Colonic mucosa (tissue), 4 donors: ENCODE measurements around the gene HIVEP1. TPM values are rescaled to one million over a fixed set of nuclear protein-coding genes. Genes with fewer than 3 reads are reported as not detected.
"Not testable (repeated sequence)": the region's sequence is repeated elsewhere in the genome, so short reads cannot be mapped to it uniquely, and the experiment has no call there.

Source experiments
- DNase-seq: peaks from one replicate; pipeline ENCODE4 v3.0.0-alpha.2; 2020
- H3K27ac ChIP-seq: fragments of 200-600 bp; one replicate; pipeline ENCODE4 v1.8.0; 2021
- H3K27me3 ChIP-seq: fragments of 200-600 bp; one replicate; pipeline ENCODE4 v1.8.0; 2021
- H3K36me3 ChIP-seq: fragments of 200-600 bp; one replicate; pipeline ENCODE4 v1.8.0; 2021
- H3K4me1 ChIP-seq: fragments of 200-600 bp; one replicate; pipeline ENCODE4 v1.8.0; 2021; ENCODE audit warnings: mild to moderate bottlenecking
- H3K4me3 ChIP-seq: fragments of 200-600 bp; one replicate; pipeline ENCODE4 v1.8.0; 2021
- H3K9ac ChIP-seq, 2 donors: one replicate each; pipeline ENCODE4 v1.7.0; 2013; ENCODE audit warnings: control low read depth in 2 of 2, low read depth in 2 of 2, low read length in 2 of 2
- H3K9me3 ChIP-seq: fragments of 200-600 bp; one replicate; pipeline ENCODE4 v1.8.0; 2021
- intact Hi-C: fragments of 100-400 bp; cut with DNase I; formaldehyde crosslinking; loops from one replicate; pipeline ENCODE4 v1.14.1; 2022
- total RNA-seq, 2 donors: library from RNA; stranded (reverse); fragmentation: NEBNext Ultra II Directional in 1 of 2; extraction: Animal tissue kit (Norgen Biotek cat#: 25700) in 1 of 2; gene quantifications; one replicate each; pipeline ENCODE4 v1.2.1, GENCODE V29; 2021
- TF ChIP-seq, protein P1 (sequence below): fragments of 200-600 bp; IDR thresholded peaks from one replicate; pipeline ENCODE4 v1.8.0; 2022; ENCODE audit warnings: antibody characterized with exemption, mild to moderate bottlenecking
- donor health status: healthy.
- donor health status: DM: no; HTN: no; CAD: no.
- donor health status: DM: no; HTN: no; CAD: no.

Gene HIVEP1
- total RNA-seq, 2 donors from 2014 or later = 22.2 to 27.9 TPM

GRCh38 chr6:12149944-12150510 is 137.9 kb downstream of the HIVEP1 start:
- Histone ChIP-seq H3K9me3 (no peaks in the 10 kb centered on the region), H3K27ac (no peak overlapping the region), H3K4me3 (no peak overlapping the region), H3K9ac (no peak overlapping the region), H3K4me1 (no peaks in the 10 kb centered on the region), H3K36me3 (no peaks in the 10 kb centered on the region), H3K27me3 (no peaks in the 10 kb centered on the region)
- intact Hi-C loops = loop anchor here (5.0 to 10.0 kb wide), 3 partner anchors 82 to 452 kb away; partner anchors contain the start of gene EDN1
- no peak for DNase-seq
- TF ChIP-seq, protein P1, sequence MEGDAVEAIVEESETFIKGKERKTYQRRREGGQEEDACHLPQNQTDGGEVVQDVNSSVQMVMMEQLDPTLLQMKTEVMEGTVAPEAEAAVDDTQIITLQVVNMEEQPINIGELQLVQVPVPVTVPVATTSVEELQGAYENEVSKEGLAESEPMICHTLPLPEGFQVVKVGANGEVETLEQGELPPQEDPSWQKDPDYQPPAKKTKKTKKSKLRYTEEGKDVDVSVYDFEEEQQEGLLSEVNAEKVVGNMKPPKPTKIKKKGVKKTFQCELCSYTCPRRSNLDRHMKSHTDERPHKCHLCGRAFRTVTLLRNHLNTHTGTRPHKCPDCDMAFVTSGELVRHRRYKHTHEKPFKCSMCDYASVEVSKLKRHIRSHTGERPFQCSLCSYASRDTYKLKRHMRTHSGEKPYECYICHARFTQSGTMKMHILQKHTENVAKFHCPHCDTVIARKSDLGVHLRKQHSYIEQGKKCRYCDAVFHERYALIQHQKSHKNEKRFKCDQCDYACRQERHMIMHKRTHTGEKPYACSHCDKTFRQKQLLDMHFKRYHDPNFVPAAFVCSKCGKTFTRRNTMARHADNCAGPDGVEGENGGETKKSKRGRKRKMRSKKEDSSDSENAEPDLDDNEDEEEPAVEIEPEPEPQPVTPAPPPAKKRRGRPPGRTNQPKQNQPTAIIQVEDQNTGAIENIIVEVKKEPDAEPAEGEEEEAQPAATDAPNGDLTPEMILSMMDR = no peak

DNA sequence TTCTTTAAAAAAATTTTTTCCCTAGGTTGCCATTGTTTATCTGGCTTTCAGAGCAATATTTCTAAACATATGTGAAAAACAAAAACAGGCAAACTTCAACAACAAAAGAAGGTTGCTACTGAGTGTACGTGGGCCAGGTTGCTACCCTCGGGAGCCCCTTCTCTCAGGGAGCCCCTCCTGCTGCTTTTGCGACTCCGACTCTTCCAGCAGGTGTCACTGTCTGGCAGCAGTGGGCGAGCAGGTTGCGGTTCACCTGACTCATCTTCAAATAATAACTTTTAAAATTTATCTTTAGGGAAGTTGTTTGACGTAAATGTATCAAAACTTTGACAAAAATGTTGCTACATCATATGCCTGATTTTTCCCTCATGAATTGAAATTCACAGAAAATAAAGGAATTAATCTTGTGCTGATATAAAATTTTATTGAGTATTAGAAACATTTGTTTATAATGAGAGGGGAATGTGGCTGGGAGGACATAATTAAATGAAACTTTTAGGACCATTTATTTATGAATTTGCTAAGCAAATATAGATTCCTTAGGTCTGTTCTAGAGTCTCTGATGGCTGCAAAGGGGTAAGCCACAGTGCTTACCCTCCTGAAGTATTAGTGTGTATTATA is 138.8 kb downstream of the HIVEP1 start:
- DNase-seq = peak; percentile 53
- Histone ChIP-seq H3K27ac (peak overlapping the region; percentile 31), H3K9ac (no peak overlapping the region), H3K4me1 (no peaks in the 10 kb centered on the region), H3K36me3 (no peaks in the 10 kb centered on the region), H3K27me3 (no peaks in the 10 kb centered on the region), H3K4me3 (no peak overlapping the region), H3K9me3 (no peaks in the 10 kb centered on the region)
- TF ChIP-seq, protein P1 = peak; percentile 66
- intact Hi-C loops = loop anchor here (5.0 to 10.0 kb wide), 3 partner anchors 81 to 451 kb away; partner anchors contain the start of gene EDN1

DNA sequence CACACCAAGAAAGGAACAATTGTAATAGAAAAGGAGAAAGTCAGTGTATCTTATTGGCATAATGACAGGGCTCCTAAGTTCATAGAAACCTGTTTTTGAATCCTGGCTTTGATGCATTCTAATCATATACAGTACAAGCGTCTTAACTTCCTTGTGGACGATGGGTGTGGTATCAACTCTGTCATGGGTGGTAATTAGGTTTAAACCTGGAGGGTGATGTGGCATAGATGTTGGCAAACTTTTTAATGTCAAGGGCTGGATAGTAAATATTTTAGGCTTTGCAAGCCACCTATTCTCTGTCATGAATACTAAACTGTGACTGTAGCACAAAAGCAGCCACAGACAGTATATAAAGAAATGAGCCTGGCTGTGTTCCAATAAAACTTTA is 139.3 kb downstream of the HIVEP1 start:
- Histone ChIP-seq H3K27ac (peak overlapping the region; percentile 31), H3K4me3 (no peak overlapping the region), H3K36me3 (no peaks in the 10 kb centered on the region), H3K4me1 (no peaks in the 10 kb centered on the region), H3K9ac (no peak overlapping the region), H3K27me3 (no peaks in the 10 kb centered on the region), H3K9me3 (no peaks in the 10 kb centered on the region)
- DNase-seq = no peak
- TF ChIP-seq, protein P1 = no peak
- intact Hi-C loops = loop anchor here (5.0 to 10.0 kb wide), 3 partner anchors 81 to 451 kb away; partner anchors contain the start of gene EDN1

GRCh38 chr6:12152023-12152970 is 140.2 kb downstream of the HIVEP1 start:
- no peaks in the 10 kb centered on the region for H3K4me1 ChIP-seq
- TF ChIP-seq, protein P1 = no peak
- no peaks in the 10 kb centered on the region for H3K9me3 ChIP-seq
- DNase-seq = no peak
- no peak overlapping the region for H3K27ac ChIP-seq
- H3K27me3 ChIP-seq = no peaks in the 10 kb centered on the region
- no peaks in the 10 kb centered on the region for H3K36me3 ChIP-seq
- intact Hi-C loops = loop anchor here (5.0 to 10.0 kb wide), 3 partner anchors 80 to 450 kb away; partner anchors contain the start of gene EDN1
- no peak overlapping the region for H3K4me3 ChIP-seq
- H3K9ac ChIP-seq = no peak overlapping the region

DNA sequence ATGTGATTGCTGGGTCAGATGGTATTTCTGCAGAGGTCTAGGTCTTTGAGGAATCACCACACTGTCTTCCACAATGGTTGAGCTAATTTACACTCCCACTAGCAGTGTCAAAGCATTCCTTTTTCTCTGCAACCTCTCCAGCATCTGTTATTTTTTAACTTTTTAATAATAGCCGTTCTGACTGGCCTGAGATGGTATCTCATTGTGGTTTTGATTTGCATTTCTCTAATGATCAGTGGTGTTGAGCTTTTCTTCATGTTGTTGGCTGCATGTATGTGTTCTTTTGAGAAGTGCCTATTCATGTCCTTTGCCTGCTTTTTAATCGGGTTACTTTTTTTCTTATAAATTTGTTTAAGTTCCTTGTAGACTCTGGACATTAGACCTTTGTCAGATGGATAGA is 143.7 kb downstream of the HIVEP1 start:
- not testable (repeated sequence) for H3K9me3 ChIP-seq, H3K4me3 ChIP-seq, H3K9ac ChIP-seq, H3K27ac ChIP-seq, H3K36me3 ChIP-seq, H3K27me3 ChIP-seq, H3K4me1 ChIP-seq, DNase-seq
- intact Hi-C loops = loop anchor here (10.0 kb wide), 1 partner anchor 139 kb away; the partner anchor contains the start of gene EDN1
